H9 (cell line): ENCODE data around the gene ERVH48-1. TPM values are rescaled to one million over a fixed set of nuclear protein-coding genes. Genes with fewer than 3 reads are reported as not detected.
A peak's percentile ranks its signal among the peaks of the same experiment; 100 is the strongest.

ENCODE experiments used
- DNase-seq: peaks from one replicate; pipeline ENCODE4 v3.0.0-alpha.2; 2017
- H2AFZ ChIP-seq: one replicate; pipeline ENCODE4 v1.6.1; 2013; ENCODE audit warnings: mild to moderate bottlenecking, low read length, control low read depth, moderate library complexity
- H2AK5ac ChIP-seq: 2 replicates; pipeline ENCODE4 v1.6.1; 2013; ENCODE audit warnings: low read length, control low read depth, mixed read lengths; ENCODE audit not compliant: insufficient read length
- H2BK120ac ChIP-seq: one replicate; pipeline ENCODE4 v1.6.1; 2013; ENCODE audit warnings: low read depth, mild to moderate bottlenecking, low read length, control low read depth, inconsistent platforms; ENCODE audit not compliant: poor library complexity, severe bottlenecking
- H2BK12ac ChIP-seq: 2 replicates; pipeline ENCODE4 v1.6.1; 2013; ENCODE audit warnings: low read length, control low read depth, mixed read lengths, low read depth; ENCODE audit not compliant: insufficient read length
- H2BK15ac ChIP-seq: 2 replicates; pipeline ENCODE4 v1.6.1; 2013; ENCODE audit warnings: low read depth, low read length, control low read depth
- H2BK20ac ChIP-seq: one replicate; pipeline ENCODE4 v1.6.1; 2013; ENCODE audit warnings: low read depth, mild to moderate bottlenecking, low read length, control low read depth, inconsistent platforms; ENCODE audit not compliant: poor library complexity, severe bottlenecking
- H2BK5ac ChIP-seq: 2 replicates; pipeline ENCODE4 v1.6.1; 2013; ENCODE audit warnings: low read length, control low read depth, mixed read lengths; ENCODE audit not compliant: insufficient read length
- H3K14ac ChIP-seq: 2 replicates; pipeline ENCODE4 v1.6.1; 2013; ENCODE audit warnings: low read length, control low read depth; ENCODE audit not compliant: insufficient read depth
- H3K18ac ChIP-seq: 2 replicates; pipeline ENCODE4 v1.6.1; 2013; ENCODE audit warnings: low read depth, mild to moderate bottlenecking, mixed read lengths, low read length, control low read depth; ENCODE audit not compliant: insufficient read length
- H3K23ac ChIP-seq: 2 replicates; pipeline ENCODE4 v1.6.1; 2013; ENCODE audit warnings: low read length, control low read depth, mixed read lengths, low read depth; ENCODE audit not compliant: insufficient read length
- H3K23me2 ChIP-seq: 2 replicates; pipeline ENCODE4 v1.6.1; 2013; ENCODE audit warnings: low read depth, mild to moderate bottlenecking, mixed read lengths, low read length, control low read depth; ENCODE audit not compliant: insufficient read length, poor library complexity, severe bottlenecking
- H3K27ac ChIP-seq: 2 replicates; pipeline ENCODE4 v1.5.1; 2013; ENCODE audit warnings: low read length, control low read depth, mixed read lengths, low read depth; ENCODE audit not compliant: insufficient read length
- H3K27me3 ChIP-seq: 2 replicates; pipeline ENCODE4 v1.6.1; 2013; ENCODE audit warnings: low read length, control low read depth, inconsistent platforms; ENCODE audit not compliant: insufficient read depth
- H3K4ac ChIP-seq: 2 replicates; pipeline ENCODE4 v1.6.1; 2013; ENCODE audit warnings: low read depth, mild to moderate bottlenecking, control low read depth, inconsistent platforms, low read length, moderate library complexity
- H3K4me1 ChIP-seq: 2 replicates; pipeline ENCODE4 v1.6.1; 2013; ENCODE audit warnings: low read length, control low read depth, inconsistent platforms; ENCODE audit not compliant: insufficient read depth
- H3K4me2 ChIP-seq: 2 replicates; pipeline ENCODE4 v1.6.1; 2013; ENCODE audit warnings: low read length, control low read depth, mixed read lengths; ENCODE audit not compliant: insufficient read length, insufficient read depth
- H3K56ac ChIP-seq: 2 replicates; pipeline ENCODE4 v1.6.1; 2013; ENCODE audit warnings: low read depth, mild to moderate bottlenecking, mixed read lengths, low read length, control low read depth; ENCODE audit not compliant: insufficient read length
- H3K79me1 ChIP-seq: 2 replicates; pipeline ENCODE4 v1.6.1; 2013; ENCODE audit warnings: low read depth, mild to moderate bottlenecking, moderate library complexity, low read length, control low read depth, inconsistent platforms; ENCODE audit not compliant: insufficient read depth, poor library complexity, severe bottlenecking
- H3K79me2 ChIP-seq: 2 replicates; pipeline ENCODE4 v1.6.1; 2013; ENCODE audit warnings: low read length, control low read depth, inconsistent platforms; ENCODE audit not compliant: insufficient read depth
- H3K9ac ChIP-seq: 2 replicates; pipeline ENCODE4 v1.6.1; 2013; ENCODE audit warnings: low read length, control low read depth, mixed read lengths; ENCODE audit not compliant: insufficient read length; ENCODE audit errors: extremely low read depth
- H3K9me3 ChIP-seq: one replicate; pipeline ENCODE4 v1.6.1; 2013; ENCODE audit warnings: low read depth, low read length, inconsistent platforms; ENCODE audit not compliant: control insufficient read depth
- H3T11ph ChIP-seq: one replicate; pipeline ENCODE4 v1.6.1; 2013; ENCODE audit warnings: mild to moderate bottlenecking, low read length, control low read depth, inconsistent platforms
- H4K20me1 ChIP-seq: one replicate; pipeline ENCODE4 v1.6.1; 2013; ENCODE audit not compliant: control insufficient read depth, insufficient read length, insufficient read depth
- H4K5ac ChIP-seq: 2 replicates; pipeline ENCODE4 v1.6.1; 2013; ENCODE audit warnings: low read depth, mild to moderate bottlenecking, mixed read lengths, low read length, control low read depth; ENCODE audit not compliant: insufficient read length
- H4K8ac ChIP-seq: replicated peaks from 2 replicates; pipeline ENCODE4 v1.6.1; 2013; ENCODE audit warnings: low read length, control low read depth, mixed read lengths, low read depth; ENCODE audit not compliant: insufficient read length
- H4K91ac ChIP-seq: 2 replicates; pipeline ENCODE4 v1.6.1; 2013; ENCODE audit warnings: low read depth, mild to moderate bottlenecking, moderate library complexity, mixed read lengths, low read length, control low read depth; ENCODE audit not compliant: insufficient read length
- H3K27ac Mint-ChIP-seq, 3 experiments: 2 replicates in 2 of 3; 3 replicates in 1 of 3; pipeline ENCODE4 v1.8.0; 2020 to 2021; ENCODE audit warnings: mixed read lengths in 3 of 3, mild to moderate bottlenecking in 1 of 3, moderate library complexity in 1 of 3
- H3K27me3 Mint-ChIP-seq: 2 replicates; pipeline ENCODE4 v1.8.0; 2021; ENCODE audit warnings: low read depth, mild to moderate bottlenecking, moderate library complexity, mixed read lengths
- H3K36me3 Mint-ChIP-seq, 3 experiments: 2 replicates in 2 of 3; 3 replicates in 1 of 3; pipeline ENCODE4 v1.8.0; 2020 to 2021; ENCODE audit warnings: low read depth in 3 of 3, mixed read lengths in 3 of 3; ENCODE audit not compliant: insufficient read depth in 1 of 3
- H3K4me1 Mint-ChIP-seq, 2 experiments: 2 replicates each; pipeline ENCODE4 v1.8.0; 2020; ENCODE audit warnings: mixed read lengths in 2 of 2
- H3K4me3 Mint-ChIP-seq, 2 experiments: 2 replicates in 1 of 2; 3 replicates in 1 of 2; pipeline ENCODE4 v1.8.0; 2020 to 2021; ENCODE audit warnings: mild to moderate bottlenecking in 2 of 2, mixed read lengths in 2 of 2, moderate library complexity in 1 of 2
- H3K9me3 Mint-ChIP-seq, 2 experiments: 2 replicates in 1 of 2; 3 replicates in 1 of 2; pipeline ENCODE4 v1.8.0; 2020; ENCODE audit warnings: mild to moderate bottlenecking in 2 of 2, mixed read lengths in 2 of 2, moderate library complexity in 1 of 2
- WGBS: extraction: QIAGEN DNeasy Blood & Tissue Kit; methylation state at CpG from one replicate; pipeline ENCODE4 v1.1.7; 2013; ENCODE audit warnings: missing lambda C conversion rate, low lambda C conversion rate, mixed read lengths; ENCODE audit not compliant: insufficient read length; ENCODE audit errors: extremely low coverage; 5-methylcytosine and 5-hydroxymethylcytosine counted together
- total RNA-seq: library from RNA; stranded (reverse); gene quantifications from 2 replicates; pipeline ENCODE4 v1.2.1, GENCODE V29; 2021
- TF ChIP-seq, protein P1 (sequence below): fragments of 200-600 bp; sonication (generic); conservative IDR thresholded peaks from 3 replicates; pipeline ENCODE4 v1.8.0; 2021; ENCODE audit warnings: antibody characterized with exemption, mild to moderate bottlenecking

The ERVH48-1 gene
- total RNA-seq, 1 experiment from 2014 or later, result 234 TPM

DNA sequence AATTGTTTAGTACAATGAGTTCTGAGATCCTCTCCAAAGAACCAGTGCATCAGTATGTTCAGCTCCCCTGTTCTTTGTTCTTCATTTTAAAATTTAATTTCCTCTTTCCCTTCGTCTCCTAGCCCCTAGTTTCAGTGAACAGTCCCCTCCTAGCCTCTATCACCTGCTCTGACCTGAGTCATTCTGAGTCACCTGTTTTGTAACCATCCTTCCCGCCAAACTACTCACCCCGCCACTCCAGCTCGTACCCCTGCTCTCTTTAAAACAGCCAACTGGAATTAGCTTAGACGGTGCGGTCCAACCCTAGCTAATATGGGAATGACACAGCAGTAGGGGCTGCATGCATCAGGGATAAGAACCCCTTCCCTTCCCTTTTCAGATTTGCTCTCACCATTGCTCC lies 16.8 kb upstream of the ERVH48-1 start:
- Histone ChIP-seq H4K20me1 (no peaks in the 10 kb centered on the region), H3T11ph (no peak overlapping the region), H2AFZ (no peak overlapping the region), H2AK5ac (no peak overlapping the region), H3K79me1 (no peaks in the 10 kb centered on the region), H3K9ac (no peak overlapping the region), H2BK20ac (no peak overlapping the region), H3K27me3 (no peaks in the 10 kb centered on the region), H3K27ac (no peak overlapping the region), H2BK120ac (no peak overlapping the region), H4K91ac (no peak overlapping the region), H2BK15ac (no peak overlapping the region), H3K56ac (no peak overlapping the region), H3K4me1 (no peaks in the 10 kb centered on the region; the same call in 1 of the 2 replicates), H3K79me2 (no peaks in the 10 kb centered on the region), H4K5ac (no peak overlapping the region), H3K18ac (no peak overlapping the region), H3K23ac (no peak overlapping the region), H3K4ac (no peak overlapping the region), H3K23me2 (no peaks in the 10 kb centered on the region), H2BK12ac (no peak overlapping the region), H3K14ac (no peak overlapping the region), H3K4me2 (no peak overlapping the region), H4K8ac (no peak overlapping the region), H3K9me3 (no peaks in the 10 kb centered on the region), H2BK5ac (no peak overlapping the region)
- Mint-ChIP-seq H3K9me3 (peaks cover 0 to 6% of the 10 kb centered on the region in 2 experiments; a peak in 2 of 5 replicates), H3K27ac (peak overlapping the region in 2 of 3 experiments; percentile 2 to 25; a peak in 1 of 7 replicates), H3K27me3 (no peaks in the 10 kb centered on the region), H3K36me3 (peaks cover 9 to 13% (median 13%) of the 10 kb centered on the region in 3 experiments; a peak in 4 of 7 replicates), H3K4me1 (peaks cover 27 to 37% of the 10 kb centered on the region in 2 experiments), H3K4me3 (no peak overlapping the region)
- WGBS, result no CpG with 5 or more reads among the region's 6 CpGs
- DNase-seq, result no peak
- TF ChIP-seq, protein P1, sequence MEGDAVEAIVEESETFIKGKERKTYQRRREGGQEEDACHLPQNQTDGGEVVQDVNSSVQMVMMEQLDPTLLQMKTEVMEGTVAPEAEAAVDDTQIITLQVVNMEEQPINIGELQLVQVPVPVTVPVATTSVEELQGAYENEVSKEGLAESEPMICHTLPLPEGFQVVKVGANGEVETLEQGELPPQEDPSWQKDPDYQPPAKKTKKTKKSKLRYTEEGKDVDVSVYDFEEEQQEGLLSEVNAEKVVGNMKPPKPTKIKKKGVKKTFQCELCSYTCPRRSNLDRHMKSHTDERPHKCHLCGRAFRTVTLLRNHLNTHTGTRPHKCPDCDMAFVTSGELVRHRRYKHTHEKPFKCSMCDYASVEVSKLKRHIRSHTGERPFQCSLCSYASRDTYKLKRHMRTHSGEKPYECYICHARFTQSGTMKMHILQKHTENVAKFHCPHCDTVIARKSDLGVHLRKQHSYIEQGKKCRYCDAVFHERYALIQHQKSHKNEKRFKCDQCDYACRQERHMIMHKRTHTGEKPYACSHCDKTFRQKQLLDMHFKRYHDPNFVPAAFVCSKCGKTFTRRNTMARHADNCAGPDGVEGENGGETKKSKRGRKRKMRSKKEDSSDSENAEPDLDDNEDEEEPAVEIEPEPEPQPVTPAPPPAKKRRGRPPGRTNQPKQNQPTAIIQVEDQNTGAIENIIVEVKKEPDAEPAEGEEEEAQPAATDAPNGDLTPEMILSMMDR, result no peak
